Measurements from ENCODE around the gene SCARF2. TPM values are rescaled to one million over a fixed set of nuclear protein-coding genes. Genes with fewer than 3 reads are reported as not detected.
A peak's percentile ranks its signal among the peaks of the same experiment; 100 is the strongest.

SCARF2 gene
- total and polyA plus RNA-seq, 7 experiments from 2014 or later = 0.21 to 2.6 (median 2.0) TPM

DNA sequence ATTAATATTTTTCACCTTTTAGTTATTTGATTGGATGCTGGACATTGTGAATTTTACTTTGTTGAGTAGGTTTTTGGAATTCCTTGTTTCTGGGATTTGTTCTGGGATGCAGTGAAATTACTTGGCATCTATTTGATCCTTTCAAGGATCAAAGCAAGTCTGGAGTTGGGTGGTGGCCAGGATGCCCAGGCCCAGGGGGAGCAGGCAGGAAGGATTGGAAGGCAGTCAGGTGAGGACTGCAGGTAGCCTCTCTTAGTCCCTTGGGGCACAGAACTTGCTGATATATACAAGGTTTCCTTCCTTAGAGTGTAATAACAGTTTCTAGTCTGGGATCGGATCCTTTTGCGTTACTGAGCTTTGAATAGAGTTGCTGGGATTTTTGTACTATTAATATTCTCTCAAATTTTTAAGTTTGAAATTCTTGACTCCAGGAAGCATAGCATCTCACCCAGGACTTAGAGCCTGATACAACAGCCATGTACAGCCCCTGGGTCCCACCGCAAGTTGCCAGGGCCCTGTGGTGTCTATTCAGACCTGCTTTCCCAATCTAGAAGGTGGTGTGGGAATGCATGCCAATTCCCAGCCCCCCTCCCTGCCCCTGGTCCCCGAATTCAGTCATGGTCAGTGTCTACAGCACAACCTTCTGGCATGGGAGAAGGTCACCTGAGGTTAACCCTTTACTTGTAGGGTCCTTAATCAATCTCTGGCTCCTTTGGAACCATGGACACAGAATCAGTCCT is 37.6 kb downstream of the SCARF2 start:
- intact Hi-C loops (cut with micrococcal nuclease) = loop anchor here in 1 of 2 donors (1.0 kb wide), 1 partner anchor 14 kb away; no protein-coding TSS in a partner anchor
- Histone ChIP-seq H3K4me1 (ENCODE audit: control insufficient read depth in 2 of 2, insufficient read depth in 2 of 2, low read length in 2 of 2) (peaks cover 5 to 17% of the 10 kb centered on the region in 2 donors), H3K4me3 (ENCODE audit: low read length) (no peak overlapping the region), H3K27ac (ENCODE audit: low read depth, low read length) (no peak overlapping the region), H3K27me3 (ENCODE audit: control insufficient read depth in 2 of 2, insufficient read depth in 2 of 2, low read length in 2 of 2) (no peaks in the 10 kb centered on the region), H3K9me3 (ENCODE audit: control insufficient read depth in 2 of 3, low read length in 3 of 3) (no peaks in the 10 kb centered on the region), H3K36me3 (ENCODE audit: control insufficient read depth in 2 of 3, insufficient read depth in 3 of 3, low read length in 3 of 3) (peaks cover 3 to 30% (median 4%) of the 10 kb centered on the region in 3 experiments)
- POLR2A ChIA-PET = no interaction called here
- peaks cover 26 to 56% (median 48%) of the 10 kb centered on the region in 7 donors for H3K4me1 Mint-ChIP-seq
- ATAC-seq (no peak), DNase-seq (no peak)
- H3K9me3 Mint-ChIP-seq = peaks cover 0 to 2% (median 0%) of the 10 kb centered on the region in 11 donors
- H3K27ac Mint-ChIP-seq = peak overlapping the region in 1 of 9 donors; percentile 40
- CTCF ChIA-PET = interaction anchor here (1.0 kb wide), 1 partner anchor 11 kb away, joined by 5 read pairs; no protein-coding TSS in a partner anchor
- peaks cover 0 to 36% (median 9%) of the 10 kb centered on the region in 5 donors for H3K36me3 Mint-ChIP-seq
- no peak overlapping the region for H3K4me3 Mint-ChIP-seq
- no peaks in the 10 kb centered on the region for H3K27me3 Mint-ChIP-seq

DNA sequence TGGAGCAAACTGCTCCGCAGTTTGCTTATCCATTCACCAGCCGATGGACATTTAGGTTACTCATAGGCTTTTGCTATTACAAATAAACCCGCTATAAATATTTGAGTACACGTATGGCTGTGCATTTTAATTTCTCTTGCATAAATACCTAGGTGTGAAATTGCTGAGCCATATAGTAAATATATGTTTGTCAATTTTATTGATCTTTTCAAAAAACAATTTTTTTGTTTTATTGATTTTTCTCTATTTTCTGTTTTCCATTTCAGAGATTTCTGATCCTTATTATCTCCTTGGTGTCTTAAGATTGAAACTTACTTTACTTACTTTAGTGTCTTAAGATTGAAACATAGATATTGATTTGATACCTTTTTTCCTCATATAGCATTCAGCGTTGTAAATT is 39.2 kb downstream of the SCARF2 start:
- DNase-seq = no peak
- Histone ChIP-seq H3K27me3 (ENCODE audit: control insufficient read depth in 2 of 2, insufficient read depth in 2 of 2, low read length in 2 of 2) (no peaks in the 10 kb centered on the region), H3K9me3 (ENCODE audit: control insufficient read depth in 2 of 3, low read length in 3 of 3) (no peaks in the 10 kb centered on the region), H3K27ac (ENCODE audit: low read depth, low read length) (no peak overlapping the region), H3K36me3 (ENCODE audit: control insufficient read depth in 2 of 3, insufficient read depth in 3 of 3, low read length in 3 of 3) (peaks cover 3 to 17% (median 4%) of the 10 kb centered on the region in 3 experiments), H3K4me3 (ENCODE audit: low read length) (no peak overlapping the region), H3K4me1 (ENCODE audit: control insufficient read depth in 2 of 2, insufficient read depth in 2 of 2, low read length in 2 of 2) (peaks cover 14 to 17% of the 10 kb centered on the region in 2 donors)
- Mint-ChIP-seq H3K27me3 (no peaks in the 10 kb centered on the region), H3K4me3 (no peak overlapping the region), H3K9me3 (peaks cover 0 to 2% (median 0%) of the 10 kb centered on the region in 11 donors), H3K4me1 (peaks cover 27 to 63% (median 56%) of the 10 kb centered on the region in 7 donors), H3K36me3 (peaks cover 0 to 26% (median 5%) of the 10 kb centered on the region in 5 donors), H3K27ac (no peak overlapping the region)
- ChIA-PET CTCF (no interaction called here), POLR2A (interaction anchor here (0.9 kb wide), 1 partner anchor 79 kb away, joined by 3 read pairs; the partner anchor contains the start of gene DGCR6L)
- no peak for ATAC-seq
- intact Hi-C loops (cut with micrococcal nuclease) = no loop called here

DNA sequence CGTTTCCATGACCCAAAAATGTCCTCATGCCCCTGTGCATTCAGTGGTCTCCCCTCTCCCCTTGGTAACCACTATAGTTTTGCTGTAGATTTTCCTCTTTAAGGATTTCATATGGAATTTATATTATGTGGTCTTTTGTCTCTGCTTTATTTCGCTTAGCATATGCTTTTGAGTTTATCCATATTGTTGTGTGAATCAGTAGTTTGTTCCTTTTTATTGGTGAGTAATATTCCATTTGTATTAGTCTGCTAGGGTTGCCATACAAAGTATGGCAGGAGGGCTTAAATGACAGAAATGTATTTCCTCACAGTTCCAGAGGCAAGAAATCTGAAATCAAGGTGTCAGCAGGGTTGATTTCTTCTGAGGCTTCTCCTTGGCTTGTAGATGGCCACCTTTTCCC is 40.1 kb downstream of the SCARF2 start:
- no peak overlapping the region for H3K27ac Mint-ChIP-seq
- intact Hi-C loops (cut with micrococcal nuclease) = no loop called here
- POLR2A ChIA-PET = no interaction called here

DNA sequence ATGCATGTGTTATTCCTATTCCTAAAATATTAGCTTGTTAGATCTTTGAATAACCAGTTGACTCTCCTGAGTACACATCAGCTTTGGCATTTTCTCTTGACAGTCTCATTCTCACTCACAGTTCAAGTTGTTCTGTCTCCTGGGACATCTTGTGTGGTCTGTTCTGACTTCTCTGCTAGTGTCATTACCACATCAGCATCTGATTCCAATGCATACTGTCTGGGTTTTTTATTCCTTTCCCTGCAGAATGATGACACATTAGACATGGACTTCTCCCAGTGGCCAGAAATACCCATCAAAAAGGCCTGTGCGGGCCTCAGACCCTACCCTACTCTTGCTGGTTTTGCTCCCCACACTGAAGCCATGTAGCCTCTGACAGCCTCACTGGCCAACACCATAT is 41.0 kb downstream of the SCARF2 start:
- Histone ChIP-seq H3K4me3 (ENCODE audit: low read length) (no peak overlapping the region), H3K27me3 (ENCODE audit: control insufficient read depth in 2 of 2, insufficient read depth in 2 of 2, low read length in 2 of 2) (no peaks in the 10 kb centered on the region), H3K27ac (ENCODE audit: low read depth, low read length) (no peak overlapping the region), H3K9me3 (ENCODE audit: control insufficient read depth in 2 of 3, low read length in 3 of 3) (no peaks in the 10 kb centered on the region), H3K4me1 (ENCODE audit: control insufficient read depth in 2 of 2, insufficient read depth in 2 of 2, low read length in 2 of 2) (peaks cover 14 to 17% of the 10 kb centered on the region in 2 donors), H3K36me3 (ENCODE audit: control insufficient read depth in 2 of 3, insufficient read depth in 3 of 3, low read length in 3 of 3) (peaks cover 3 to 12% (median 4%) of the 10 kb centered on the region in 3 experiments)
- Mint-ChIP-seq H3K36me3 (peaks cover 0 to 18% (median 4%) of the 10 kb centered on the region in 5 donors), H3K4me3 (peak overlapping the region in 8 of 10 donors; percentile 18 to 91 (median 84)), H3K27me3 (no peaks in the 10 kb centered on the region), H3K4me1 (peaks cover 23 to 59% (median 51%) of the 10 kb centered on the region in 7 donors), H3K9me3 (no peaks in the 10 kb centered on the region), H3K27ac (peak overlapping the region in 3 of 9 donors; percentile 13 to 76 (median 45))
- CTCF ChIA-PET = no interaction called here
- intact Hi-C loops (cut with micrococcal nuclease) = no loop called here
- ATAC-seq (no peak), DNase-seq (no peak)
- POLR2A ChIA-PET = interaction anchor here (1.1 kb wide), 1 partner anchor 11 kb away, joined by 4 read pairs; no protein-coding TSS in a partner anchor

More for the DNA sequence above, 40.1 kb downstream of the SCARF2 start:
- Mint-ChIP-seq H3K36me3 (peaks cover 0 to 21% (median 4%) of the 10 kb centered on the region in 5 donors), H3K4me1 (peaks cover 23 to 59% (median 51%) of the 10 kb centered on the region in 7 donors), H3K4me3 (peak overlapping the region in 1 of 10 donors; percentile 14), H3K27me3 (no peaks in the 10 kb centered on the region), H3K9me3 (no peaks in the 10 kb centered on the region)
- Histone ChIP-seq H3K27ac (ENCODE audit: low read depth, low read length) (no peak overlapping the region), H3K36me3 (ENCODE audit: control insufficient read depth in 2 of 3, insufficient read depth in 3 of 3, low read length in 3 of 3) (peaks cover 3 to 13% (median 4%) of the 10 kb centered on the region in 3 experiments), H3K4me3 (ENCODE audit: low read length) (no peak overlapping the region), H3K9me3 (ENCODE audit: control insufficient read depth in 2 of 3, low read length in 3 of 3) (no peaks in the 10 kb centered on the region), H3K4me1 (ENCODE audit: control insufficient read depth in 2 of 2, insufficient read depth in 2 of 2, low read length in 2 of 2) (peaks cover 14 to 17% of the 10 kb centered on the region in 2 donors), H3K27me3 (ENCODE audit: control insufficient read depth in 2 of 2, insufficient read depth in 2 of 2, low read length in 2 of 2) (no peaks in the 10 kb centered on the region)
- CTCF ChIA-PET = no interaction called here
- ATAC-seq = no peak
- DNase-seq = no peak

DNA sequence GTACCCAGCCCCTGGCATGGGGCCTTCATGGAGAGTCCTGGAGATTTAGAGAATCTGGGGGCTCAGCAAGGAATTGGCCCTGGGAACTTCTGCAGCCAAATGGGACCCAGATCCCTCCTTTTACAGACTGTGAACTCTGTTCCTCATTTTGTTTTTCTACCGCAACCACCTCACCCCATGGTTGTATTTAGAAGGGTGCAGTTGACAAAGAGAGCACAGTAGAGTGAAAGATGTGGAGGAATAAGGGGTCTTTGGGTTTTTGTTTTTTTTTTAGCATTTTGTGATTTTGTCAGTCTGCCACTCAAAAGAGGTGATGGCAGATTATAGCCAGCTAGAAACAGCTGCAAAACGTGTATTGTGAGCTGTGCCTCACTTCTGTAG is 41.7 kb downstream of the SCARF2 start:
- Histone ChIP-seq H3K4me3 (ENCODE audit: low read length) (no peak overlapping the region), H3K9me3 (ENCODE audit: control insufficient read depth in 2 of 3, low read length in 3 of 3) (no peaks in the 10 kb centered on the region), H3K27me3 (ENCODE audit: control insufficient read depth in 2 of 2, insufficient read depth in 2 of 2, low read length in 2 of 2) (no peaks in the 10 kb centered on the region), H3K4me1 (ENCODE audit: control insufficient read depth in 2 of 2, insufficient read depth in 2 of 2, low read length in 2 of 2) (peaks cover 14 to 17% of the 10 kb centered on the region in 2 donors), H3K27ac (ENCODE audit: low read depth, low read length) (no peak overlapping the region), H3K36me3 (ENCODE audit: control insufficient read depth in 2 of 3, insufficient read depth in 3 of 3, low read length in 3 of 3) (peaks cover 0 to 4% (median 4%) of the 10 kb centered on the region in 3 experiments)
- peak overlapping the region in 1 of 9 donors; percentile 45 for H3K27ac Mint-ChIP-seq
- no peaks in the 10 kb centered on the region for H3K27me3 Mint-ChIP-seq
- DNase-seq = no peak
- peaks cover 0 to 12% (median 4%) of the 10 kb centered on the region in 5 donors for H3K36me3 Mint-ChIP-seq
- peak overlapping the region in 9 of 10 donors; percentile 83 to 93 (median 91) for H3K4me3 Mint-ChIP-seq
- no peaks in the 10 kb centered on the region for H3K9me3 Mint-ChIP-seq
- ChIA-PET CTCF (no interaction called here), POLR2A (interaction anchor here (1.1 to 3.2 kb wide), 2 partner anchors 12 to 307 kb away, joined by 4 to 16 read pairs; no protein-coding TSS in a partner anchor)
- H3K4me1 Mint-ChIP-seq = peaks cover 23 to 59% (median 51%) of the 10 kb centered on the region in 7 donors
- intact Hi-C loops (cut with micrococcal nuclease) = loop anchor here in 1 of 2 donors (2.0 kb wide), 2 partner anchors 75 to 97 kb away; partner anchors contain the start of gene DGCR6L
- no peak for ATAC-seq

DNA sequence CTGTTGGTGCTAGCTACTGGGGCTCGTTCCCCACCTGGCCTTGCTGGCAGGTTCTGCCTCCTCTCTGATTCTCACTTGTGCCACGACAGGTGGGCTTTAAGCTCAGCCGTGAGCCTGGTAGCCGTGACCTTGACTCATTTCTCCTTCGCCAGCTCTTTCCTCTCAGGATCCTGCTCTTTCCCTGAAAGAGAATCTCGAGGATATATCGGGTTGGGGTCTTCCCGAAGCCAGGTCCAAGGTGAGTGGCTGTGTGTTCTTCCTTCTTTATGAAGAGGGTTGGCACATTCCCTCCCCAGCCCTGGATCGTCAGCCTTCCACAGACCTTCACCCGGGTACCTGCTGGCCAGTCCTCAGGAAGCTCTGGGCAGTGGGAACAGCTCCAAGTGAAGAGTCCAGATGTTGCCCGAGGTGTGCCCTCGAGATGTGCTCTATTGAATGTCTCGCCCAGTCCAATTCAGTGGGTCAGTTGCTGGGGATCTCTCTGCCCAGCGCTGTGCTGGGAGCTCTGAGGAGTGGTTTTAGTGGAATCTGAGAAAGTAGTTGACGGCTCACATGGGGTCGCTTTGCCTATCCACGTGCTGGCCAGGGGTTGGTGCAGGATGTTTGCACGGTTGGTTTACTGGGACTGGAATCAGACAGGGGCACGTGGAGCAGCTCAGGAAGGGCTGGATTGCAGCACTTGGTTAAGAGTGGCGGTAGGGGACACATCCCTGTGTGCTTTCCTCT is 42.3 kb downstream of the SCARF2 start:
- Mint-ChIP-seq H3K4me1 (peaks cover 23 to 59% (median 51%) of the 10 kb centered on the region in 7 donors), H3K4me3 (peak overlapping the region; percentile 83 to 93 (median 91)), H3K9me3 (no peaks in the 10 kb centered on the region), H3K27me3 (no peaks in the 10 kb centered on the region), H3K36me3 (peaks cover 0 to 12% (median 4%) of the 10 kb centered on the region in 5 donors), H3K27ac (peak overlapping the region in 6 of 9 donors; percentile 5 to 82 (median 46))
- no peaks in the 10 kb centered on the region for H3K36me3 ChIP-seq (ENCODE audit: control insufficient read depth in 2 of 3, insufficient read depth in 3 of 3, low read length in 3 of 3)
- intact Hi-C loops (cut with micrococcal nuclease) = loop anchor here in 1 of 2 donors (2.0 kb wide), 2 partner anchors 75 to 97 kb away; partner anchors contain the start of gene DGCR6L
- no peak overlapping the region for H3K27ac ChIP-seq (ENCODE audit: low read depth, low read length)
- ChIA-PET POLR2A (interaction anchor here (1.0 to 3.2 kb wide), 6 partner anchors 12 to 307 kb away, joined by 3 to 16 read pairs (median 4); partner anchors contain the start of gene DGCR6L), CTCF (no interaction called here)
- no peaks in the 10 kb centered on the region for H3K9me3 ChIP-seq (ENCODE audit: control insufficient read depth in 2 of 3, low read length in 3 of 3)
- no peaks in the 10 kb centered on the region for H3K27me3 ChIP-seq (ENCODE audit: control insufficient read depth in 2 of 2, insufficient read depth in 2 of 2, low read length in 2 of 2)
- no peak overlapping the region for H3K4me3 ChIP-seq (ENCODE audit: low read length)
- peaks cover 14 to 17% of the 10 kb centered on the region in 2 donors for H3K4me1 ChIP-seq (ENCODE audit: control insufficient read depth in 2 of 2, insufficient read depth in 2 of 2, low read length in 2 of 2)
- ATAC-seq (no peak), DNase-seq (no peak)
